HUES64 (cell line): Measurements from ENCODE around the gene DOCK4.

Source experiments
- H3K27ac ChIP-seq: 2 replicates; pipeline ENCODE4 v1.7.0; 2013; ENCODE audit warnings: low read depth, low read length, inconsistent platforms
- H3K27me3 ChIP-seq: 2 replicates; pipeline ENCODE4 v1.6.1; 2013; ENCODE audit warnings: mild to moderate bottlenecking, low read length; ENCODE audit not compliant: insufficient read depth
- H3K36me3 ChIP-seq: 2 replicates; pipeline ENCODE4 v1.6.1; 2013; ENCODE audit warnings: mild to moderate bottlenecking, low read length; ENCODE audit not compliant: insufficient read depth
- H3K4me1 ChIP-seq: 2 replicates; pipeline ENCODE4 v1.6.1; 2013; ENCODE audit warnings: mild to moderate bottlenecking, low read length, moderate library complexity; ENCODE audit not compliant: insufficient read depth
- H3K4me3 ChIP-seq: 2 replicates; pipeline ENCODE4 v1.5.1; 2013; ENCODE audit warnings: mild to moderate bottlenecking, low read length, moderate library complexity
- H3K9ac ChIP-seq: 2 replicates; pipeline ENCODE4 v1.6.1; 2013; ENCODE audit warnings: mild to moderate bottlenecking, low read depth, low read length
- H3K9me3 ChIP-seq: 2 replicates; pipeline ENCODE4 v1.6.1; 2013; ENCODE audit warnings: low read depth, low read length; ENCODE audit not compliant: insufficient read depth
- WGBS: fragments of 150-250, 120-280 bp; methylation state at CpG from one replicate; pipeline ENCODE4 v1.1.7; 2013; ENCODE audit warnings: missing lambda C conversion rate; 5-methylcytosine and 5-hydroxymethylcytosine counted together

The DOCK4 gene

GRCh38 chr7:111865430-111865829 lies 340.8 kb downstream of the DOCK4 start:
- no peaks in the 10 kb centered on the region for H3K9me3 ChIP-seq
- no peaks in the 10 kb centered on the region for H3K27me3 ChIP-seq
- no peak overlapping the region for H3K27ac ChIP-seq
- no peaks in the 10 kb centered on the region for H3K4me1 ChIP-seq
- peaks cover 7% of the 10 kb centered on the region for H3K36me3 ChIP-seq
- H3K9ac ChIP-seq = no peak overlapping the region
- WGBS = 80% methylated on average over 1 of the region's 1 CpG
- H3K4me3 ChIP-seq = no peak overlapping the region

- Histone ChIP-seq H3K9ac (no peak overlapping the region), H3K27me3 (no peaks in the 10 kb centered on the region), H3K4me3 (no peak overlapping the region), H3K4me1 (no peaks in the 10 kb centered on the region), H3K9me3 (no peaks in the 10 kb centered on the region), H3K36me3 (peaks cover 12% of the 10 kb centered on the region), H3K27ac (no peak overlapping the region)
- 97% methylated on average over 7 of the region's 8 CpGs for WGBS
Measured at GRCh38 chr7:111864291-111864976, 341.8 kb downstream of the DOCK4 start.

GRCh38 chr7:111863269-111863668 lies 342.9 kb downstream of the DOCK4 start:
- no peaks in the 10 kb centered on the region for H3K27me3 ChIP-seq
- H3K4me3 ChIP-seq = no peak overlapping the region
- no peaks in the 10 kb centered on the region for H3K4me1 ChIP-seq
- 91% methylated on average over 7 of the region's 7 CpGs for WGBS
- H3K36me3 ChIP-seq = peaks cover 14% of the 10 kb centered on the region
- H3K27ac ChIP-seq = no peak overlapping the region
- no peak overlapping the region for H3K9ac ChIP-seq
- H3K9me3 ChIP-seq = no peaks in the 10 kb centered on the region

GRCh38 chr7:111860248-111860647 lies 346.0 kb downstream of the DOCK4 start:
- no peak overlapping the region for H3K27ac ChIP-seq
- no peak overlapping the region for H3K4me3 ChIP-seq
- 95% methylated on average over 6 of the region's 6 CpGs for WGBS
- no peaks in the 10 kb centered on the region for H3K9me3 ChIP-seq
- H3K4me1 ChIP-seq = peaks cover 5% of the 10 kb centered on the region
- H3K27me3 ChIP-seq = no peaks in the 10 kb centered on the region
- H3K9ac ChIP-seq = no peak overlapping the region
- peaks cover 14% of the 10 kb centered on the region for H3K36me3 ChIP-seq

GRCh38 chr7:111858331-111858730 lies 347.9 kb downstream of the DOCK4 start:
- Histone ChIP-seq H3K9me3 (no peaks in the 10 kb centered on the region), H3K4me3 (no peak overlapping the region), H3K27ac (no peak overlapping the region), H3K9ac (no peak overlapping the region), H3K36me3 (peaks cover 14% of the 10 kb centered on the region), H3K27me3 (no peaks in the 10 kb centered on the region), H3K4me1 (peaks cover 12% of the 10 kb centered on the region)
- 89% methylated on average over 3 of the region's 3 CpGs for WGBS

GRCh38 chr7:111855842-111856227 lies 350.4 kb downstream of the DOCK4 start:
- WGBS = 64% methylated on average over 5 of the region's 5 CpGs
- no peak overlapping the region for H3K27ac ChIP-seq
- no peaks in the 10 kb centered on the region for H3K27me3 ChIP-seq
- peaks cover 29% of the 10 kb centered on the region for H3K4me1 ChIP-seq
- no peak overlapping the region for H3K4me3 ChIP-seq
- H3K9me3 ChIP-seq = no peaks in the 10 kb centered on the region
- peaks cover 11% of the 10 kb centered on the region for H3K36me3 ChIP-seq
- no peak overlapping the region for H3K9ac ChIP-seq

GRCh38 chr7:111855161-111855841 lies 350.9 kb downstream of the DOCK4 start:
- WGBS = 50% methylated on average over 3 of the region's 4 CpGs
- no peaks in the 10 kb centered on the region for H3K27me3 ChIP-seq
- 0 out of 2 replicates have a peak, but pooled peaks cover under 1% of the 10 kb centered on the region for H3K9me3 ChIP-seq
- H3K4me3 ChIP-seq = no peak overlapping the region
- H3K36me3 ChIP-seq = peaks cover 7% of the 10 kb centered on the region; the same call in 1 of the 2 replicates
- no peak overlapping the region for H3K27ac ChIP-seq
- peaks cover 29% of the 10 kb centered on the region for H3K4me1 ChIP-seq
- H3K9ac ChIP-seq = no peak overlapping the region

GRCh38 chr7:111853201-111853990 lies 352.8 kb downstream of the DOCK4 start:
- 80% methylated on average over 10 of the region's 10 CpGs for WGBS
- Histone ChIP-seq H3K4me3 (no peak overlapping the region), H3K4me1 (peaks cover 33% of the 10 kb centered on the region), H3K9ac (no peak overlapping the region), H3K27ac (no peak overlapping the region), H3K36me3 (0 out of 2 replicates have a peak, but pooled peaks cover 6% of the 10 kb centered on the region), H3K27me3 (no peaks in the 10 kb centered on the region), H3K9me3 (0 out of 2 replicates have a peak, but pooled peaks cover 7% of the 10 kb centered on the region)

GRCh38 chr7:111852081-111852480 lies 354.1 kb downstream of the DOCK4 start:
- WGBS = 66% methylated on average over 7 of the region's 7 CpGs
- H3K27ac ChIP-seq = no peak overlapping the region; the same call in 1 of the 2 replicates
- H3K9ac ChIP-seq = no peak overlapping the region

GRCh38 chr7:111846898-111847297 lies 359.3 kb downstream of the DOCK4 start:
- WGBS = 96% methylated on average over 5 of the region's 6 CpGs
- Histone ChIP-seq H3K4me3 (no peak overlapping the region), H3K9ac (no peak overlapping the region), H3K27ac (no peak overlapping the region), H3K27me3 (no peaks in the 10 kb centered on the region), H3K9me3 (0 out of 2 replicates have a peak, but pooled peaks cover 7% of the 10 kb centered on the region), H3K4me1 (peaks cover 10% of the 10 kb centered on the region; the same call in 1 of the 2 replicates), H3K36me3 (peaks cover 19% of the 10 kb centered on the region; the same call in 1 of the 2 replicates)

More at GRCh38 chr7:111852081-111852480, 354.1 kb downstream of the DOCK4 start:
- Histone ChIP-seq H3K4me3 (no peak overlapping the region), H3K9me3 (0 out of 2 replicates have a peak, but pooled peaks cover 7% of the 10 kb centered on the region), H3K4me1 (peaks cover 36% of the 10 kb centered on the region), H3K27me3 (no peaks in the 10 kb centered on the region), H3K36me3 (0 out of 2 replicates have a peak, but pooled peaks cover 6% of the 10 kb centered on the region)

GRCh38 chr7:111845853-111846252 lies 360.3 kb downstream of the DOCK4 start:
- Histone ChIP-seq H3K4me1 (peaks cover 7% of the 10 kb centered on the region; the same call in 1 of the 2 replicates), H3K27ac (no peak overlapping the region), H3K36me3 (peaks cover 19% of the 10 kb centered on the region; the same call in 1 of the 2 replicates), H3K27me3 (no peaks in the 10 kb centered on the region), H3K9me3 (0 out of 2 replicates have a peak, but pooled peaks cover 7% of the 10 kb centered on the region), H3K4me3 (no peak overlapping the region), H3K9ac (no peak overlapping the region)
- 97% methylated on average over 3 of the region's 4 CpGs for WGBS
